Hepatocyte (in vitro differentiated cells): ENCODE measurements around the gene ZP2. TPM values are rescaled to one million over a fixed set of nuclear protein-coding genes. Genes with fewer than 3 reads are reported as not detected.

ENCODE experiments used
- DNase-seq: peaks from one replicate; pipeline ENCODE4 v3.0.0-alpha.2; 2016; ENCODE audit warnings: low spot score
- H2AFZ ChIP-seq: fragments of 200-600 bp; sonication (generic); 2 replicates; pipeline ENCODE4 v1.6.0; 2016; ENCODE audit warnings: antibody characterized with exemption, mild to moderate bottlenecking
- H3K27ac ChIP-seq: fragments of 200-600 bp; sonication (generic); 2 replicates; pipeline ENCODE4 v1.5.1; 2016; ENCODE audit warnings: mild to moderate bottlenecking
- H3K27me3 ChIP-seq: fragments of 200-600 bp; sonication (generic); 2 replicates; pipeline ENCODE4 v1.6.1; 2016
- H3K36me3 ChIP-seq: fragments of 200-600 bp; sonication (generic); replicated peaks from 2 replicates; pipeline ENCODE4 v1.5.1; 2016; ENCODE audit warnings: low read depth; ENCODE audit not compliant: insufficient read depth
- H3K4me1 ChIP-seq: fragments of 200-600 bp; sonication (generic); 2 replicates; pipeline ENCODE4 v1.5.1; 2016; ENCODE audit warnings: mild to moderate bottlenecking, moderate library complexity; ENCODE audit not compliant: insufficient read depth
- H3K4me2 ChIP-seq: fragments of 200-600 bp; sonication (generic); 2 replicates; pipeline ENCODE4 v1.6.0; 2016
- H3K4me3 ChIP-seq: fragments of 200-600 bp; sonication (generic); 2 replicates; pipeline ENCODE4 v1.5.1; 2016; ENCODE audit warnings: mild to moderate bottlenecking
- H3K79me2 ChIP-seq: fragments of 200-600 bp; sonication (generic); 2 replicates; pipeline ENCODE4 v1.6.0; 2017; ENCODE audit warnings: mild to moderate bottlenecking
- H3K9me2 ChIP-seq: fragments of 200-600 bp; sonication (generic); replicated peaks from 2 replicates; pipeline ENCODE4 v1.6.0; 2017; ENCODE audit warnings: mild to moderate bottlenecking; ENCODE audit not compliant: insufficient read depth
- H3K9me3 ChIP-seq: fragments of 200-600 bp; sonication (generic); 2 replicates; pipeline ENCODE4 v1.5.1; 2016; ENCODE audit warnings: low read depth, mild to moderate bottlenecking
- H4K20me1 ChIP-seq: fragments of 200-600 bp; sonication (generic); 2 replicates; pipeline ENCODE4 v1.6.0; 2016; ENCODE audit warnings: mild to moderate bottlenecking; ENCODE audit not compliant: insufficient read depth, poor library complexity, severe bottlenecking
- CTCF ChIP-seq: fragments of 200-600 bp; sonication (generic); IDR thresholded peaks from 2 replicates; pipeline ENCODE4 v1.5.1; 2016; ENCODE audit warnings: antibody characterized with exemption, mild to moderate bottlenecking; ENCODE audit not compliant: poor library complexity
- EZH2 ChIP-seq: fragments of 200-600 bp; sonication (generic); IDR thresholded peaks from 2 replicates; pipeline ENCODE4 v1.6.1; 2016; ENCODE audit warnings: antibody characterized with exemption, mild to moderate bottlenecking, borderline replicate concordance
- EZH2phosphoT487 ChIP-seq: fragments of 200-600 bp; sonication (generic); IDR thresholded peaks from one replicate; pipeline ENCODE4 v1.6.1; 2018; ENCODE audit warnings: antibody characterized with exemption, mild to moderate bottlenecking, low read depth, moderate library complexity; ENCODE audit not compliant: unreplicated experiment, severe bottlenecking
- WGBS: methylation state at CpG from one replicate; pipeline ENCODE4 v1.1.6; 2016; ENCODE audit warnings: low lambda C conversion rate; ENCODE audit errors: missing lambda C conversion rate; 5-methylcytosine and 5-hydroxymethylcytosine counted together
- polyA plus RNA-seq: library from polyadenylated mRNA; unstranded; fragments of >200 nt; fragmentation: Nextera tagmentation; extraction: Ambion mirVana; gene quantifications from 2 replicates; pipeline ENCODE4 v1.2.1, GENCODE V29; 2016
- total RNA-seq: library from RNA; depleted of rRNA; stranded (reverse); fragments of >200 nt; gene quantifications from 2 replicates; pipeline ENCODE4 v1.2.3, GENCODE V29; 2014

Gene ZP2
- total RNA-seq (0.20 TPM in 1 of 2 replicates, not detected in the other), polyA plus RNA-seq (not detected in 2 replicates)

DNA sequence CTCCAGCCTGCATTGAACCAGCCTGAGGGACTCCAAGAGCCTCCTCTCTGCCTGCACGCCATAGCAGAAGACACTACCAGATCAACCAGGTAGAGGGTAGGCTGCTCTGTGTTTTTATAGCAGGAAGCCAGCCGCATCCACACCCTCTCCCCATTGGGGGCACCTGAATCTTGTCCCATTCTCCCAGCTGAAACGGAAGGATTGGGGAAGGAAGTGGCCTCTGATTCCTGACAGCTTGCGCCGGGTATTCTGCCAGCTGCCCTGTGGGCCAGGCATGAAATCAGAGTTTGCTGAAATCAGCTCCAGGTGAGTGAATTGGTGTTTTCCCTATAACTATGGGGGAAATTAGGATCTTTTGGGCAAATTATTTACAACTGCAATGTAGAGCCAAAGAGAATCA, at the start of gene ZP2:
Gene ZP2, minus strand, starts transcription at position 89 of the 400 bp plus-strand sequence. Its CDS starts 27 bp downstream, at position 62.
- H2AFZ ChIP-seq = no peak within 1 kb of the TSS
- no peak for DNase-seq
- no peak within 1 kb of the TSS for H3K4me3 ChIP-seq
- H4K20me1 ChIP-seq = no peaks in the 10 kb centered on the region
- H3K9me2 ChIP-seq = no peaks in the 10 kb centered on the region
- WGBS = 87% methylated on average over 5 of the region's 5 CpGs
- no peaks in the 10 kb centered on the region for H3K4me1 ChIP-seq
- TF ChIP-seq CTCF = no peak
- no peak for TF ChIP-seq EZH2
- TF ChIP-seq EZH2phosphoT487 = no peak
- no peaks in the 10 kb centered on the region for H3K27me3 ChIP-seq
- no peak within 1 kb of the TSS for H3K4me2 ChIP-seq
- H3K9me3 ChIP-seq = no peaks in the 10 kb centered on the region
- H3K36me3 ChIP-seq = no peaks in the 10 kb centered on the region
- H3K27ac ChIP-seq = no peak within 1 kb of the TSS
- no peaks in the 10 kb centered on the region for H3K79me2 ChIP-seq

DNA sequence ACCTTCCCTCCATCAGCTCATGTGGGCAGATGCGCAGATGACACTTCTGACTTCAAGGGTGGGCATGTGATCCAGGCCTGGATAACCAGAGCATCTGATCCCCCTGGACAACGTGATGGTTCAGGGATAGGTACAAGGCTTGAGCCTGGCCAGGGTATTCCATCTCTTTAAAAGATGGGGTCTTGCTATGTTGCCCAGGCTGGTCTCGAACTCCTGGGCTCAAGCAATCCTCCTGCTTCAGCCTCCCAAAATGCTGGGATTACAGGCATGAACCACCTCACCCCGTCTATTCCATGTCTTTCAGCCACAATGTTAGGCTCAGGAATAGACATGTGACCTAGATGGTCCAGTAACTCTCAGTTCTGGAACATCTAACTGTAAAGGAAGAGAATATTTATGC, 45.9 kb upstream of the ZP2 start:
- no peak for DNase-seq
- Histone ChIP-seq H3K27me3 (no peaks in the 10 kb centered on the region), H3K4me1 (peaks cover 14% of the 10 kb centered on the region), H4K20me1 (no peaks in the 10 kb centered on the region), H3K36me3 (no peaks in the 10 kb centered on the region), H3K27ac (no peak overlapping the region), H3K4me2 (no peak overlapping the region), H3K79me2 (peaks cover under 1% of the 10 kb centered on the region), H3K9me2 (no peaks in the 10 kb centered on the region), H3K4me3 (no peak overlapping the region), H3K9me3 (no peaks in the 10 kb centered on the region), H2AFZ (no peak overlapping the region)
- 94% methylated on average over 4 of the region's 4 CpGs for WGBS
- TF ChIP-seq EZH2phosphoT487 (no peak), EZH2 (no peak), CTCF (no peak)

GRCh38 chr16:21256636-21257035, 45.3 kb upstream of the ZP2 start:
- peaks cover 3% of the 10 kb centered on the region for H3K79me2 ChIP-seq
- H3K4me1 ChIP-seq = peaks cover 10% of the 10 kb centered on the region
- no peak for TF ChIP-seq EZH2phosphoT487
- no peak for TF ChIP-seq CTCF
- no peak for TF ChIP-seq EZH2
- no peaks in the 10 kb centered on the region for H3K9me2 ChIP-seq
- no peak overlapping the region for H2AFZ ChIP-seq
- H3K27ac ChIP-seq = no peak overlapping the region
- DNase-seq = no peak
- no peak overlapping the region for H3K4me2 ChIP-seq
- H3K4me3 ChIP-seq = no peak overlapping the region
- H4K20me1 ChIP-seq = no peaks in the 10 kb centered on the region
- H3K36me3 ChIP-seq = no peaks in the 10 kb centered on the region
- H3K27me3 ChIP-seq = no peaks in the 10 kb centered on the region
- WGBS = 97% methylated on average over 2 of the region's 2 CpGs
- H3K9me3 ChIP-seq = no peaks in the 10 kb centered on the region

GRCh38 chr16:21253470-21253869, 42.1 kb upstream of the ZP2 start:
- no peaks in the 10 kb centered on the region for H3K4me1 ChIP-seq
- 82% methylated on average over 3 of the region's 3 CpGs for WGBS
- no peak overlapping the region for H2AFZ ChIP-seq
- TF ChIP-seq EZH2phosphoT487 (no peak), EZH2 (no peak), CTCF (no peak)
- H3K4me3 ChIP-seq = no peak overlapping the region
- H3K79me2 ChIP-seq = peaks cover 6% of the 10 kb centered on the region
- no peaks in the 10 kb centered on the region for H4K20me1 ChIP-seq
- H3K4me2 ChIP-seq = no peak overlapping the region
- no peaks in the 10 kb centered on the region for H3K9me2 ChIP-seq
- DNase-seq = no peak
- no peaks in the 10 kb centered on the region for H3K9me3 ChIP-seq
- no peak overlapping the region for H3K27ac ChIP-seq
- H3K36me3 ChIP-seq = no peaks in the 10 kb centered on the region
- no peaks in the 10 kb centered on the region for H3K27me3 ChIP-seq
